K562 (cell line): ENCODE results near the gene DNAJC11. TPM values are rescaled to one million over a fixed set of nuclear protein-coding genes. Genes with fewer than 3 reads are reported as not detected.

Source experiments
- ATAC-seq: fragments of 200-7000 bp; cut with Tn5 transposase; 3 replicates; pipeline ENCODE4 v1.9.1; 2020; ENCODE audit warnings: moderate library complexity
- BruUV-seq: library from RNA; stranded (reverse); fragments of 400-500 nt; replicated peaks from 2 replicates; lab custom pipeline; 2021; lab: Mats Ljungman, UMichigan
- CTCF ChIA-PET: fragments of 300-600 bp; formaldehyde crosslinking; extraction: SDS; loops from one replicate; lab custom pipeline; 2021; ENCODE audit warnings: low intra/inter-chr PET ratio; lab: Yijun Ruan, JAX
- POLR2A ChIA-PET: fragments of 300-600, 350-650 bp; sonication (Branson Sonifier 250); formaldehyde crosslinking; extraction: SDS; loops from one replicate; lab custom pipeline; 2021; ENCODE audit warnings: antibody characterized with exemption, inconsistent platforms; lab: Yijun Ruan, JAX
- DNase-seq, 4 experiments: peaks; one replicate each; pipeline versions ENCODE4 v3.0.0 to v3.0.0-alpha.2; 2011 to 2018; ENCODE audit warnings: low spot score in 3 of 4, mixed read lengths in 3 of 4; ENCODE audit errors: extremely low read depth in 1 of 4
- FAIRE-seq: peaks from 2 replicates; lab custom pipeline; 2011; peaks lifted over from hg19 to GRCh38; lab: Jason Lieb, UNC
- H2AFZ ChIP-seq: 2 replicates; pipeline ENCODE4 v1.6.0; 2011; ENCODE audit warnings: low read depth, low read length, control low read depth, inconsistent platforms
- H3K27ac ChIP-seq: fragments of 200-600 bp; 3 replicates; pipeline ENCODE4 v1.8.0; 2011; ENCODE audit warnings: low read depth, mild to moderate bottlenecking, control low read depth, inconsistent platforms, low read length, moderate library complexity, mixed read lengths; ENCODE audit errors: extremely low read depth
- H3K27me3 ChIP-seq, 2 experiments: fragments of 300-600 bp in 1 of 2; 2 replicates in 1 of 2; 3 replicates in 1 of 2; pipeline versions ENCODE4 v1.6.0 to v1.8.0; 2011; ENCODE audit warnings: inconsistent platforms in 2 of 2, low read length in 2 of 2, mild to moderate bottlenecking in 1 of 2, mixed read lengths in 1 of 2, moderate library complexity in 1 of 2; ENCODE audit not compliant: control insufficient read depth in 2 of 2, insufficient read depth in 2 of 2
- H3K36me3 ChIP-seq: fragments of 300-600 bp; 3 replicates; pipeline ENCODE4 v1.8.0; 2011; ENCODE audit warnings: mild to moderate bottlenecking, low read length, inconsistent platforms; ENCODE audit not compliant: control insufficient read depth, insufficient read depth
- H3K4me1 ChIP-seq, 2 experiments: fragments of 200-600 bp in 1 of 2; replicated peaks in 1 of 2; 2 replicates in 1 of 2; 3 replicates in 1 of 2; pipeline versions ENCODE4 v1.5.1 to v1.8.0; 2011; ENCODE audit warnings: inconsistent platforms in 2 of 2, low read length in 2 of 2, mild to moderate bottlenecking in 1 of 2, mixed read lengths in 1 of 2, moderate library complexity in 1 of 2; ENCODE audit not compliant: control insufficient read depth in 2 of 2, insufficient read depth in 2 of 2
- H3K4me2 ChIP-seq: 2 replicates; pipeline ENCODE4 v1.6.1; 2011; ENCODE audit warnings: low read length, control low read depth, inconsistent platforms, mixed read lengths; ENCODE audit not compliant: insufficient read depth
- H3K4me3 ChIP-seq: fragments of 200-600 bp; sonication (generic), shearing (Covaris generic); 2 replicates; pipeline ENCODE4 v1.5.1; 2016; ENCODE audit warnings: control low read depth, inconsistent platforms
- H3K79me2 ChIP-seq: fragments of 200-600 bp; 3 replicates; pipeline ENCODE4 v1.8.0; 2011; ENCODE audit warnings: low read length, inconsistent platforms; ENCODE audit not compliant: control insufficient read depth, insufficient read depth
- H3K9ac ChIP-seq, 2 experiments: 2 replicates each; pipeline versions ENCODE4 v1.6.0 to v1.6.1; 2011; ENCODE audit warnings: low read depth in 2 of 2, low read length in 2 of 2, control low read depth in 1 of 2, inconsistent platforms in 1 of 2, mild to moderate bottlenecking in 1 of 2, mixed read lengths in 1 of 2; ENCODE audit not compliant: insufficient read depth in 1 of 2
- H3K9me1 ChIP-seq: one replicate; pipeline ENCODE4 v1.6.0; 2011; ENCODE audit warnings: inconsistent platforms, mild to moderate bottlenecking, low read length, moderate library complexity; ENCODE audit not compliant: control insufficient read depth, insufficient read depth
- H3K9me3 ChIP-seq: replicated peaks from 2 replicates; pipeline ENCODE4 v1.5.1; 2011; ENCODE audit warnings: low read depth, low read length, inconsistent platforms; ENCODE audit not compliant: control insufficient read depth, insufficient read depth
- H4K20me1 ChIP-seq: replicated peaks from 2 replicates; pipeline ENCODE4 v1.6.1; 2011; ENCODE audit warnings: low read length, inconsistent platforms, mixed read lengths; ENCODE audit not compliant: control insufficient read depth, insufficient read depth
- HMBOX1 ChIP-seq: sonication (generic); IDR thresholded peaks from 2 replicates; pipeline ENCODE4 v1.6.1; 2016
- NEUROD1 ChIP-seq: fragments of 150-350 bp; IDR thresholded peaks from 2 replicates; pipeline ENCODE4 v1.6.1; 2014; ENCODE audit warnings: borderline replicate concordance, low read length, low read depth; ENCODE audit not compliant: partially characterized antibody
- POLR2H ChIP-seq: IDR thresholded peaks from 2 replicates; pipeline ENCODE4 v1.6.1; 2016; ENCODE audit warnings: missing genetic modification characterization, low read depth, mild to moderate bottlenecking, control low read depth, missing compliant biosample characterization, moderate library complexity
- SRSF7 ChIP-seq: fragments of 200-400 bp; formaldehyde crosslinking; optimal IDR thresholded peaks from 2 replicates; pipeline ENCODE3; 2017; ENCODE audit warnings: mild to moderate bottlenecking, low read depth, low read length
- STAT5B ChIP-seq: fragments of 250-450 bp; sonication (Bioruptor Pico); IDR thresholded peaks from 2 replicates; pipeline ENCODE4 v1.8.0; 2021; ENCODE audit warnings: mild to moderate bottlenecking, inconsistent platforms
- ZNF263 ChIP-seq: sonication (generic); formaldehyde crosslinking; IDR thresholded peaks from 2 replicates; pipeline ENCODE4 v1.8.0; 2022; ENCODE audit warnings: mild to moderate bottlenecking, missing genetic modification reagents, borderline replicate concordance
- ZNF408 ChIP-seq: fragments of 250-450 bp; sonication (Bioruptor Pico); IDR thresholded peaks from 2 replicates; pipeline ENCODE4 v1.4.0; 2020; ENCODE audit warnings: low read depth, mild to moderate bottlenecking, moderate library complexity
- in situ Hi-C: fragments of 300-500 bp; cut with MboI; formaldehyde crosslinking; loops from 4 replicates; pipeline ENCODE4 v1.15.0; 2018; ENCODE audit warnings: inconsistent platforms, mixed read lengths
- intact Hi-C: fragments of 100-400 bp; cut with micrococcal nuclease; formaldehyde crosslinking; loops from 2 replicates; pipeline ENCODE4 v1.14.2; 2022
- polyA plus RNA-seq, 8 experiments: library from polyadenylated mRNA; depleted of rRNA in 4 of 8; stranded (reverse) in 5 of 8; unstranded in 3 of 8; fragments of >200 nt; fragmentation: Nextera tagmentation in 2 of 8; fragmentation: Illumina TruSeq in 1 of 8; extraction: Ambion mirVana in 2 of 8; extraction: Trizol in 1 of 8; gene quantifications; 2 replicates each; pipeline versions ENCODE4 v1.2.1 to v1.2.3, GENCODE V29; 2011 to 2014; ENCODE audit warnings: inconsistent platforms in 1 of 8, missing spikeins in 1 of 8
- total RNA-seq, 7 experiments: library from RNA; depleted of rRNA in 6 of 7; stranded (reverse); fragments of >200 nt in 6 of 7; fragmentation: Illumina TruSeq in 2 of 7; extraction: Trizol in 2 of 7; gene quantifications; 2 replicates each; pipeline versions ENCODE4 v1.2.1 to v1.2.3, GENCODE V29; 2011 to 2021; ENCODE audit warnings: low replicate concordance in 1 of 7
- TF ChIP-seq, protein P1 (sequence below): fragments of 250-450 bp; sonication (Bioruptor Pico); IDR thresholded peaks from 2 replicates; pipeline ENCODE4 v1.8.0; 2022; ENCODE audit warnings: moderate library complexity, mild to moderate bottlenecking, inconsistent platforms

DNAJC11 gene
- total and polyA plus RNA-seq, 9 of the 15 experiments (the other 6 are each of a cell fraction or from before 2014, with no cell fraction given), result 14.1 to 123 (median 76.6) TPM

DNA sequence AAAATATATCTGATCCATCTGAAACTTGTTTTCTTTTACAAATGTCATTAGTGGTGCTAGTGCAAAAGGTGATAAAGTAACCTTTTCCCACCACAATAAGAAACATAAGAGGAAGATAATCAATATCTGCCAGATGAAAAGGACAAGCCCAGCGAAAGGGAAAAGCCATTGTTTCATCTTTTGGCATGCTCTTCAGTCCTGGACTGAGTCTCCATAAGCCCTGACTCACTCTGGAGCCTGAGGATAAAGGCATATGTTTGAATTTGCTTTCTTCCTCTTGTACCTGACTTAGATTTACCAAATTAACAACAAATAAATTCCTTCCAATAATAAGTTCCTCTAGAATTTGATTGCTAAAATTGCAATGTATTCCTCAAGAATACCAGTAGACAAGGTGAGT, 13.6 kb downstream of the DNAJC11 start (continued):
- TF ChIP-seq STAT5B (CRISPR knock-in tag) (no peak), NEUROD1 (no peak), ZNF408 (CRISPR knock-in tag) (no peak), SRSF7 (no peak), ZNF263 (no peak), POLR2H (tag) (no peak)

DNA sequence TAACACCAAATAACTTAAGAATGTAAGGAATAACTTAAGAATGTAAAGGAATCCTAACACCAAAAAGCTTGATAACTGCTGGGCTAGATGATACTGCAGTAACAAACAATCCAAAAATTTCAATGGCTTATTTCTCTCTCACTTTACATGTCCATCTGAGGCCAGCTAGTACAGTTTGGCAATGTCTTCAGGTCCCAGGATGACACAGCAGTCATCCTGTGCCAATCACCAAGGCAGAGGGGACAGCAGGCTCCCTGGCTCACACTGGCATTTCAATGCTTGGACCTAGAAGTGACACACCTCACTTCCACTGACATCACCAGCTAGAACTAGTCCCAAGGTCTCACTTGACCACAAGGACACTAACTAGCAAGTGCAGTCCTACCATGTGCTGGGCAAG, 15.3 kb downstream of the DNAJC11 start:
- H4K20me1 ChIP-seq, result peaks cover under 1% of the 10 kb centered on the region; the same call in 1 of the 2 replicates
- ATAC-seq (no peak), FAIRE-seq (peak; percentile 35), DNase-seq (no peak)
- intact Hi-C loops (no loop called here), in situ Hi-C loops (no loop called here)
- no peaks in the 10 kb centered on the region for H3K9me3 ChIP-seq
- BruUV-seq, result no TSS peak
- no peak overlapping the region; a peak in 1 of 4 replicates for H3K9ac ChIP-seq
- no peaks in the 10 kb centered on the region for H3K27me3 ChIP-seq
- no peak overlapping the region for H3K4me3 ChIP-seq
- ChIA-PET POLR2A (interaction anchor here (0.6 to 1.9 kb wide), 3 partner anchors 11 to 1967 kb away, joined by 3 to 7 read pairs (median 3); no protein-coding TSS in a partner anchor), CTCF (no interaction called here)
- H3K4me2 ChIP-seq, result no peak overlapping the region
- peaks cover 0 to 5% of the 10 kb centered on the region in 2 experiments; a peak in 1 of 5 replicates for H3K4me1 ChIP-seq
- no peak overlapping the region for H2AFZ ChIP-seq
- TF ChIP-seq, protein P1, sequence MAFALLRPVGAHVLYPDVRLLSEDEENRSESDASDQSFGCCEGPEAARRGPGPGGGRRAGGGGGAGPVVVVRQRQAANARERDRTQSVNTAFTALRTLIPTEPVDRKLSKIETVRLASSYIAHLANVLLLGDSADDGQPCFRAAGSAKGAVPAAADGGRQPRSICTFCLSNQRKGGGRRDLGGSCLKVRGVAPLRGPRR (CRISPR knock-in tag), result no peak
- 0 out of 2 replicates have a peak, but pooled peaks have one; percentile 16 for TF ChIP-seq HMBOX1
- H3K36me3 ChIP-seq, result peaks cover 66% of the 10 kb centered on the region
- H3K79me2 ChIP-seq, result peaks cover 90% of the 10 kb centered on the region
- no peak overlapping the region; the same call in 2 of the 3 replicates for H3K27ac ChIP-seq
- H3K9me1 ChIP-seq, result no peaks in the 10 kb centered on the region
